Cardiac fibroblast (primary cell): Measurements from ENCODE around the gene FAM72A.
"Not testable (repeated sequence)": the region's sequence is repeated elsewhere in the genome, so short reads cannot be mapped to it uniquely, and the experiment has no call there.

ENCODE experiments used
- DNase-seq, 2 donors: peaks; one replicate each; pipeline versions ENCODE4 v3.0.0 to v3.0.0-alpha.2; 2010; ENCODE audit warnings: low read depth in 2 of 2
- H3K4me3 ChIP-seq, 2 donors: replicated peaks in 1 of 2; 1 replicate in 1 of 2; 2 replicates in 1 of 2; pipeline ENCODE4 v1.5.1; 2011; ENCODE audit warnings: low read depth in 2 of 2, low read length in 2 of 2, mild to moderate bottlenecking in 2 of 2, moderate library complexity in 1 of 2
- CTCF ChIP-seq: IDR thresholded peaks from one replicate; pipeline ENCODE4 v1.5.1; 2011; ENCODE audit warnings: low read depth, mild to moderate bottlenecking, low read length, inconsistent platforms

The FAM72A gene

GRCh38 chr1:206178061-206178989 is 24.3 kb downstream of the FAM72A start:
- H3K4me3 ChIP-seq, result not testable (repeated sequence)
- peak; percentile 49 to 70 for DNase-seq

GRCh38 chr1:206176114-206176502 is 26.5 kb downstream of the FAM72A start:
- not testable (repeated sequence) for H3K4me3 ChIP-seq, DNase-seq

- not testable (repeated sequence) for H3K4me3 ChIP-seq
- DNase-seq, result peak; percentile 34 to 39
- TF ChIP-seq CTCF, result peak; percentile 25
Observed at GRCh38 chr1:206175459-206176113, 27.1 kb downstream of the FAM72A start.

- not testable (repeated sequence) for H3K4me3 ChIP-seq
- peak; percentile 27 to 33 for DNase-seq
Observed at GRCh38 chr1:206174182-206174868, 28.3 kb downstream of the FAM72A start.

- H3K4me3 ChIP-seq, result not testable (repeated sequence)
Observed at GRCh38 chr1:206173110-206173719, 29.4 kb downstream of the FAM72A start.

GRCh38 chr1:206169794-206170193 is 32.8 kb downstream of the FAM72A start:
- not testable (repeated sequence) for H3K4me3 ChIP-seq
- peak; percentile 65 to 75 for DNase-seq

More at GRCh38 chr1:206173110-206173719, 29.4 kb downstream of the FAM72A start:
- DNase-seq, result not testable (repeated sequence)

GRCh38 chr1:206167350-206168029 is 35.1 kb downstream of the FAM72A start:
- not testable (repeated sequence) for H3K4me3 ChIP-seq, DNase-seq

- no peak overlapping the region for H3K4me3 ChIP-seq
- DNase-seq, result no peak
- no peak for TF ChIP-seq CTCF
Observed at GRCh38 chr1:206145771-206146290, 56.8 kb downstream of the FAM72A start.

GRCh38 chr1:206144605-206145004 is 58.0 kb downstream of the FAM72A start:
- H3K4me3 ChIP-seq, result no peak overlapping the region
- no peak for TF ChIP-seq CTCF
- DNase-seq, result no peak
